ENCODE data around the gene NRSN2. TPM values are rescaled to one million over a fixed set of nuclear protein-coding genes. Genes with fewer than 3 reads are reported as not detected.

NRSN2 gene
- total RNA-seq, 1 experiment from 2014 or later: 22.7 TPM

DNA sequence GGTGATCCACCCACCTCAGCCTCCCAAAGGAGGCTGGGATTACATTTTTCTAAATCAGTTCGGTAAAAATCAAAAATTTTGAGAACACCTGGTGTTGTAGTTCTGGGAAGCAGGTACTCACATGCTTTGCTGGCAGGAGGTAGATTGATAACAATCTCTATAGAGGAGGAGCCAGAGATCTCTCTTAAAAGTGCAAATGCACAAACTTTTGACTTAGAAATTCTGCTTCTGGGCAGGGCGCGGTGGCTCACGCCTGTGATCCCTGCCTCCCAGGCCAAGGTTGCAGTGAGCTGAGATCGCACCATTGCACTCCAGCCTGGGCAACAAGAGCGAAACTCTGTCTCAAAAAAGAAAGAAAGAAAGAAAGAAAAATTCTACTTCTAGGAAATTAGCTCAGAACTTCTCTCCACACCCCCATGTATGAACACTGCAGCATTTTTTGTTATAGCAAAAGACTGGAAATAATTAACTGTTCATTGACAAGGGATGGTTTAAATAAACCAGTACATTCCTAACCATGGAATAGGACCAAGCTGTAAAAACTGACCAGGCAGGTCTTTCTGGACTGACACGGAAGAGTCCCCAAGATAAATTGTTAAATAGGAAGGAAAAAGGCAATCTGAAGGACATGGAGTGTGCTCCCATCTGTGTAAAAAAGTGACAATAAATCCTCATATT, 19.3 kb downstream of the NRSN2 start:
- no CpG with 5 or more reads among the region's 7 CpGs for WGBS (ENCODE audit: extremely low coverage, insufficient read length, low lambda C conversion rate)
- Mint-ChIP-seq H3K27me3 (ENCODE audit: low read depth) (peaks cover 5% of the 10 kb centered on the region), H3K4me3 (no peak overlapping the region), H3K9me3 (no peaks in the 10 kb centered on the region), H3K36me3 (ENCODE audit: insufficient read depth in 1 of 3, low read depth in 3 of 3) (no peaks in the 10 kb centered on the region), H3K4me1 (peaks cover 4 to 8% of the 10 kb centered on the region in 2 experiments; a peak in 3 of 4 replicates), H3K27ac (no peak overlapping the region)
- H3K9me3 ChIP-seq (ENCODE audit: control insufficient read depth, low read depth, low read length): no peaks in the 10 kb centered on the region
- H3K9ac ChIP-seq (ENCODE audit: extremely low read depth, insufficient read length, low read length): no peak overlapping the region
- no peaks in the 10 kb centered on the region for H3K79me1 ChIP-seq (ENCODE audit: insufficient read depth, low read depth, low read length, poor library complexity, severe bottlenecking)
- H2BK15ac ChIP-seq (ENCODE audit: low read depth, low read length): no peak overlapping the region
- no peak overlapping the region for H2AK5ac ChIP-seq (ENCODE audit: insufficient read length, low read length)
- no peaks in the 10 kb centered on the region for H3K27me3 ChIP-seq (ENCODE audit: insufficient read depth, low read length)
- no peak for DNase-seq
- H3K79me2 ChIP-seq (ENCODE audit: insufficient read depth, low read length): no peaks in the 10 kb centered on the region
- no peaks in the 10 kb centered on the region for H3K4me1 ChIP-seq (ENCODE audit: insufficient read depth, low read length)
- no peak overlapping the region for H3K4ac ChIP-seq (ENCODE audit: low read depth, low read length)
- no peak overlapping the region for H2BK120ac ChIP-seq (ENCODE audit: low read depth, low read length, poor library complexity, severe bottlenecking)
- H4K5ac ChIP-seq (ENCODE audit: insufficient read length, low read depth, low read length): no peak overlapping the region
- H3K27ac ChIP-seq (ENCODE audit: insufficient read length, low read depth, low read length): no peak overlapping the region
- H2BK20ac ChIP-seq (ENCODE audit: low read depth, low read length, poor library complexity, severe bottlenecking): no peak overlapping the region
- peaks cover 3% of the 10 kb centered on the region for H4K20me1 ChIP-seq (ENCODE audit: control insufficient read depth, insufficient read depth, insufficient read length)
- no peak overlapping the region for H2BK12ac ChIP-seq (ENCODE audit: insufficient read length, low read depth, low read length)
- no peaks in the 10 kb centered on the region for H3K23me2 ChIP-seq (ENCODE audit: insufficient read length, low read depth, low read length, poor library complexity, severe bottlenecking)
- no peak overlapping the region for H2BK5ac ChIP-seq (ENCODE audit: insufficient read length, low read length)
- H3T11ph ChIP-seq (ENCODE audit: low read length): no peak overlapping the region
- H3K4me2 ChIP-seq (ENCODE audit: insufficient read depth, insufficient read length, low read length): no peak overlapping the region
- H3K56ac ChIP-seq (ENCODE audit: insufficient read length, low read depth, low read length): no peak overlapping the region
- no peak overlapping the region for H3K23ac ChIP-seq (ENCODE audit: insufficient read length, low read depth, low read length)
- no peak overlapping the region for H2AFZ ChIP-seq (ENCODE audit: low read length)
- H4K91ac ChIP-seq (ENCODE audit: insufficient read length, low read depth, low read length): no peak overlapping the region
- H3K14ac ChIP-seq (ENCODE audit: insufficient read depth, low read length): no peak overlapping the region
- no peak overlapping the region for H4K8ac ChIP-seq (replicated peaks; ENCODE audit: insufficient read length, low read depth, low read length)
- TF ChIP-seq, protein P1, sequence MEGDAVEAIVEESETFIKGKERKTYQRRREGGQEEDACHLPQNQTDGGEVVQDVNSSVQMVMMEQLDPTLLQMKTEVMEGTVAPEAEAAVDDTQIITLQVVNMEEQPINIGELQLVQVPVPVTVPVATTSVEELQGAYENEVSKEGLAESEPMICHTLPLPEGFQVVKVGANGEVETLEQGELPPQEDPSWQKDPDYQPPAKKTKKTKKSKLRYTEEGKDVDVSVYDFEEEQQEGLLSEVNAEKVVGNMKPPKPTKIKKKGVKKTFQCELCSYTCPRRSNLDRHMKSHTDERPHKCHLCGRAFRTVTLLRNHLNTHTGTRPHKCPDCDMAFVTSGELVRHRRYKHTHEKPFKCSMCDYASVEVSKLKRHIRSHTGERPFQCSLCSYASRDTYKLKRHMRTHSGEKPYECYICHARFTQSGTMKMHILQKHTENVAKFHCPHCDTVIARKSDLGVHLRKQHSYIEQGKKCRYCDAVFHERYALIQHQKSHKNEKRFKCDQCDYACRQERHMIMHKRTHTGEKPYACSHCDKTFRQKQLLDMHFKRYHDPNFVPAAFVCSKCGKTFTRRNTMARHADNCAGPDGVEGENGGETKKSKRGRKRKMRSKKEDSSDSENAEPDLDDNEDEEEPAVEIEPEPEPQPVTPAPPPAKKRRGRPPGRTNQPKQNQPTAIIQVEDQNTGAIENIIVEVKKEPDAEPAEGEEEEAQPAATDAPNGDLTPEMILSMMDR (conservative IDR thresholded peaks at IDR 0.05): no peak
- no peak overlapping the region for H3K18ac ChIP-seq (ENCODE audit: insufficient read length, low read depth, low read length)
